PFSK-1 (cell line): ENCODE data around the gene BICRA.

ENCODE experiments used
- FOXP2 ChIP-seq: optimal IDR thresholded peaks from 2 replicates; pipeline ENCODE3; 2011; ENCODE audit warnings: borderline replicate concordance, control low read depth, inconsistent platforms; ENCODE audit not compliant: insufficient read depth; ENCODE audit errors: extremely low read length, extremely low read depth
- REST ChIP-seq, 2 experiments: IDR thresholded peaks; 2 replicates each; pipeline versions ENCODE4 v1.6.1 to v1.8.0; 2011 to 2012; ENCODE audit warnings: low read depth in 2 of 2, low read length in 2 of 2, control low read depth in 1 of 2, inconsistent platforms in 1 of 2, mild to moderate bottlenecking in 1 of 2, moderate library complexity in 1 of 2; ENCODE audit not compliant: insufficient read depth in 1 of 2
- SIN3A ChIP-seq: IDR thresholded peaks from 2 replicates; pipeline ENCODE4 v1.6.1; 2012; ENCODE audit warnings: mild to moderate bottlenecking, low read length, moderate library complexity, borderline replicate concordance; ENCODE audit not compliant: insufficient read depth
- TAF1 ChIP-seq: IDR thresholded peaks from 2 replicates; pipeline ENCODE4 v1.6.1; 2012; ENCODE audit warnings: low read length, control low read depth, borderline replicate concordance; ENCODE audit not compliant: insufficient read depth

DNA sequence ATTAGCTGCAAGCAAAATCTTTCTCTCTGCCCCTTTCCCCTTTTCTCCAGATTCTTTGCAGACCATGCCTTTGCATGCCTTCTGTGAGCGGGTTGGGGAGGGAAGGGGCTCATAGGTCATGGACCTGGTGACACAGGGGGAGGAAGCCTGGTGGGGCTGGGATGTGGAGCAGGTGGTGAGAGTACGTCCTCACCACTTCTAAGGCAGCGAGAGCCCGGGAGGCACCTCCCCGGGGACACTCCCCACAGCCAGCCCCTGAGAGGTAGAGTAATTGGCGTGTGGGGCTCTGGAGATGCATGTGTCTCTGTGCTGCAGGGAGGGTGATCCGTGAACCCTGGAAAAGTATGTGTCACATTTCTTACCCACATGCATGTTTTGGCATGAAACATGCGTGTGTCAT lies 61.8 kb downstream of the BICRA start:
- TF ChIP-seq REST (IDR thresholded peaks at IDR 0.05; ENCODE audit: insufficient read depth in 1 of 2, low read depth in 2 of 2, low read length in 2 of 2) = no peak
- TF ChIP-seq SIN3A = no peak
- TF ChIP-seq FOXP2 = no peak
- no peak for TF ChIP-seq TAF1
